Astrocyte (in vitro differentiated cells and primary cell): ENCODE data around the gene SLC2A13. TPM values are rescaled to one million over a fixed set of nuclear protein-coding genes. Genes with fewer than 3 reads are reported as not detected.

ENCODE experiments used
- DNase-seq: peaks from one replicate; pipeline ENCODE4 v3.0.0-alpha.2; 2010; ENCODE audit warnings: low read depth
- FAIRE-seq: peaks from 2 replicates; lab custom pipeline; 2011; peaks lifted over from hg19 to GRCh38; lab: Jason Lieb, UNC
- H2AFZ ChIP-seq: 2 replicates; pipeline ENCODE4 v1.6.0; 2012; ENCODE audit warnings: low read depth, low read length, inconsistent platforms
- H3K27ac ChIP-seq: 2 replicates; pipeline ENCODE4 v1.5.1; 2011; ENCODE audit warnings: low read depth, low read length, inconsistent platforms
- H3K27me3 ChIP-seq: 2 replicates; pipeline ENCODE4 v1.6.0; 2011; ENCODE audit warnings: low read length, inconsistent platforms; ENCODE audit not compliant: insufficient read depth
- H3K36me3 ChIP-seq: 2 replicates; pipeline ENCODE4 v1.5.1; 2011; ENCODE audit warnings: low read length, inconsistent platforms; ENCODE audit not compliant: insufficient read depth
- H3K4me1 ChIP-seq: 2 replicates; pipeline ENCODE4 v1.5.1; 2011; ENCODE audit warnings: low read length, inconsistent platforms; ENCODE audit not compliant: insufficient read depth
- H3K4me2 ChIP-seq: 2 replicates; pipeline ENCODE4 v1.6.0; 2012; ENCODE audit warnings: low read length, inconsistent platforms
- H3K4me3 ChIP-seq: 2 replicates; pipeline ENCODE4 v1.5.1; 2011; ENCODE audit warnings: low read depth, mild to moderate bottlenecking, low read length, inconsistent platforms; ENCODE audit not compliant: insufficient read depth
- H3K79me2 ChIP-seq: 2 replicates; pipeline ENCODE4 v1.6.0; 2012; ENCODE audit warnings: mild to moderate bottlenecking, low read length, inconsistent platforms; ENCODE audit not compliant: insufficient read depth
- H3K9ac ChIP-seq: 2 replicates; pipeline ENCODE4 v1.6.0; 2012; ENCODE audit warnings: mild to moderate bottlenecking, low read length, inconsistent platforms
- H3K9me3 ChIP-seq: 2 replicates; pipeline ENCODE4 v1.5.1; 2012; ENCODE audit warnings: low read depth, mild to moderate bottlenecking, low read length, inconsistent platforms; ENCODE audit not compliant: insufficient read depth
- H4K20me1 ChIP-seq: 2 replicates; pipeline ENCODE4 v1.6.0; 2012; ENCODE audit warnings: low read length, inconsistent platforms; ENCODE audit not compliant: insufficient read depth
- H3K27ac Mint-ChIP-seq: one replicate; pipeline ENCODE4 v1.8.0; 2021; ENCODE audit warnings: mild to moderate bottlenecking, mixed read lengths; ENCODE audit not compliant: unreplicated experiment
- H3K27me3 Mint-ChIP-seq: one replicate; pipeline ENCODE4 v1.8.0; 2021; ENCODE audit warnings: low read depth, mixed read lengths; ENCODE audit not compliant: unreplicated experiment
- H3K36me3 Mint-ChIP-seq: one replicate; pipeline ENCODE4 v1.8.0; 2021; ENCODE audit warnings: low read depth, mixed read lengths; ENCODE audit not compliant: unreplicated experiment
- H3K4me1 Mint-ChIP-seq: one replicate; pipeline ENCODE4 v1.8.0; 2021; ENCODE audit warnings: low read depth, mixed read lengths; ENCODE audit not compliant: unreplicated experiment
- H3K4me3 Mint-ChIP-seq: one replicate; pipeline ENCODE4 v1.8.0; 2021; ENCODE audit warnings: mild to moderate bottlenecking, moderate library complexity, mixed read lengths; ENCODE audit not compliant: unreplicated experiment
- H3K9me3 Mint-ChIP-seq: one replicate; pipeline ENCODE4 v1.8.0; 2021; ENCODE audit warnings: mild to moderate bottlenecking, mixed read lengths; ENCODE audit not compliant: unreplicated experiment
- CTCF ChIP-seq: IDR thresholded peaks from 2 replicates; pipeline ENCODE4 v1.5.1; 2011; ENCODE audit warnings: low read depth, mild to moderate bottlenecking, inconsistent platforms, low read length, moderate library complexity; ENCODE audit not compliant: insufficient read depth
- EZH2 ChIP-seq: IDR thresholded peaks from 2 replicates; pipeline ENCODE4 v1.6.1; 2012; ENCODE audit warnings: mild to moderate bottlenecking, low read length, inconsistent platforms; ENCODE audit not compliant: insufficient read depth
- total RNA-seq: library from RNA; stranded (reverse); gene quantifications from 2 replicates; pipeline ENCODE4 v1.2.1, GENCODE V29; 2021

SLC2A13 gene
- total RNA-seq, 1 donor from 2014 or later, result 10.2 TPM

DNA sequence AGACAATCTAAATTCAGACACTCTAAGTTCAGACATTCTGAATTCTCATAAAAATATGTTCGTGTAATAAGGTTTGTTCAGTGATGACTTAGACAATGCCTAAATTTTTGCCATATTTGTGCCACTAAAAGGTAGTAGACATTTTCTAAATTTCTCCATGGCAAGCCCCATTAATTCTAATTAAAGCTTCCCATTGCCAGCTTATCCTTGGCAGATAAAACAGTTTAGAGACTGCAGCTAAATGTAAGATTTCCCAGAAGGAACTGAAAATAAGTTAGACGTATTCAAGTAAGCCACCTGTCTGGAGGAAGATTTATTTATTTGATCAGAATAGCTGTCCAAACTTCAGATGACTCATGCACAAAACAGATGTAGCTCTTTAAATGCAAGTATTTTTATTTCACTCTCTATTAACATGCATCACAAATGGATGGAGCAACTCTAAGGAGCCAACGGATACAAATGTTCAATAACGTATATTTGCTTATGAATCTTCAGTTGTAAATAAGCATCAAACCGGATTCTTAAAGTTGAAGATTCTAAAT is 130.4 kb downstream of the SLC2A13 start:
- H4K20me1 ChIP-seq, result no peaks in the 10 kb centered on the region
- H3K4me1 ChIP-seq, result no peaks in the 10 kb centered on the region
- H3K4me3 Mint-ChIP-seq, result no peak overlapping the region
- no peak overlapping the region for H3K27ac Mint-ChIP-seq
- no peak overlapping the region for H3K27ac ChIP-seq
- no peak overlapping the region for H3K4me2 ChIP-seq
- no peaks in the 10 kb centered on the region for H3K9me3 ChIP-seq
- DNase-seq (peak; percentile 21), FAIRE-seq (no peak)
- no peaks in the 10 kb centered on the region for H3K27me3 Mint-ChIP-seq
- H3K36me3 ChIP-seq, result no peaks in the 10 kb centered on the region
- H3K36me3 Mint-ChIP-seq, result no peaks in the 10 kb centered on the region
- H3K79me2 ChIP-seq, result no peaks in the 10 kb centered on the region
- peaks cover under 1% of the 10 kb centered on the region for H3K9me3 Mint-ChIP-seq
- no peaks in the 10 kb centered on the region for H3K4me1 Mint-ChIP-seq
- no peak overlapping the region for H3K9ac ChIP-seq
- TF ChIP-seq CTCF (no peak), EZH2 (no peak)
- no peaks in the 10 kb centered on the region for H3K27me3 ChIP-seq
- H3K4me3 ChIP-seq, result no peak overlapping the region
- no peak overlapping the region for H2AFZ ChIP-seq

- Mint-ChIP-seq H3K27me3 (no peaks in the 10 kb centered on the region), H3K36me3 (no peaks in the 10 kb centered on the region), H3K4me3 (no peak overlapping the region), H3K27ac (no peak overlapping the region), H3K4me1 (no peaks in the 10 kb centered on the region), H3K9me3 (peaks cover 7% of the 10 kb centered on the region)
- Histone ChIP-seq H3K9me3 (no peaks in the 10 kb centered on the region), H3K4me1 (no peaks in the 10 kb centered on the region), H3K27me3 (no peaks in the 10 kb centered on the region), H3K36me3 (no peaks in the 10 kb centered on the region), H3K27ac (no peak overlapping the region), H3K4me3 (no peak overlapping the region), H4K20me1 (no peaks in the 10 kb centered on the region), H3K4me2 (no peak overlapping the region), H2AFZ (no peak overlapping the region), H3K9ac (no peak overlapping the region), H3K79me2 (no peaks in the 10 kb centered on the region)
- no peak for FAIRE-seq
- peak; percentile 36 for DNase-seq
- TF ChIP-seq EZH2 (no peak), CTCF (no peak)
Measured at GRCh38 chr12:39972119-39972518, 133.8 kb downstream of the SLC2A13 start.

DNA sequence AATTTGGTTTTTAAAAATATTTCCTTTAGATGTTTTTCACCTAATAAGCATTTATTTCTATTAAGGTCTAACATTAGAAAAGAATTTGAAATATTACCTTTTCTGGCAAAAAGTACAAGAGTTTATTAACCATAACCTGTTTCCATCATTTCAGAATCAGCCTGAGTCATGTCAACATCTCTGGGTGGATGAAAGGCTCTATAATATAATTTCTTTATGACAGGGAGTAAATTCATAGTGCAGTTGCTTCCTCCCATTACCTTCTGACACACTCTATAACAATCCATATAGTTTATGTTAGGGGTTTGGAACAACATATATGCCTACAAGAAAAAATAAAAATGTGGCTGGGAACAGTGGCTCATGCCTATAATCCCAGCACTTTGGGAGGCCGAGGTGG is 134.5 kb downstream of the SLC2A13 start:
- FAIRE-seq, result no peak
- H3K27me3 ChIP-seq, result no peaks in the 10 kb centered on the region
- H3K27ac ChIP-seq, result no peak overlapping the region
- TF ChIP-seq EZH2 (no peak), CTCF (no peak)
- no peaks in the 10 kb centered on the region for H3K36me3 ChIP-seq
- Mint-ChIP-seq H3K27ac (no peak overlapping the region), H3K4me3 (no peak overlapping the region), H3K36me3 (no peaks in the 10 kb centered on the region), H3K4me1 (no peaks in the 10 kb centered on the region), H3K9me3 (peaks cover 7% of the 10 kb centered on the region), H3K27me3 (no peaks in the 10 kb centered on the region)
- no peak overlapping the region for H2AFZ ChIP-seq
- H3K9me3 ChIP-seq, result no peaks in the 10 kb centered on the region
- no peak for DNase-seq
- no peaks in the 10 kb centered on the region for H4K20me1 ChIP-seq
- no peak overlapping the region for H3K9ac ChIP-seq
- H3K4me1 ChIP-seq, result no peaks in the 10 kb centered on the region
- no peak overlapping the region for H3K4me2 ChIP-seq
- H3K79me2 ChIP-seq, result no peaks in the 10 kb centered on the region
- no peak overlapping the region for H3K4me3 ChIP-seq
